GM13977 (cell line): ENCODE measurements around the gene WSB1.

Experiments
- DNase-seq: peaks from one replicate; pipeline ENCODE4 v3.0.0; 2012; ENCODE audit warnings: low spot score
- in situ Hi-C: fragments of 300-500 bp; cut with MboI; formaldehyde crosslinking; loops from one replicate; pipeline ENCODE4 v1.12.0; 2022; ENCODE audit warnings: low sequenced_read_pairs, low pct_unique_long_range_greater_than_20kb, mixed read lengths, inconsistent platforms; ENCODE audit not compliant: unreplicated experiment
- TF ChIP-seq, protein P1 (sequence below): IDR thresholded peaks from 2 replicates; pipeline ENCODE4 v1.5.1; 2012; ENCODE audit warnings: mild to moderate bottlenecking, control low read depth; ENCODE audit not compliant: insufficient read depth; ENCODE audit errors: extremely low read depth, missing control alignments

Gene WSB1, protein sequence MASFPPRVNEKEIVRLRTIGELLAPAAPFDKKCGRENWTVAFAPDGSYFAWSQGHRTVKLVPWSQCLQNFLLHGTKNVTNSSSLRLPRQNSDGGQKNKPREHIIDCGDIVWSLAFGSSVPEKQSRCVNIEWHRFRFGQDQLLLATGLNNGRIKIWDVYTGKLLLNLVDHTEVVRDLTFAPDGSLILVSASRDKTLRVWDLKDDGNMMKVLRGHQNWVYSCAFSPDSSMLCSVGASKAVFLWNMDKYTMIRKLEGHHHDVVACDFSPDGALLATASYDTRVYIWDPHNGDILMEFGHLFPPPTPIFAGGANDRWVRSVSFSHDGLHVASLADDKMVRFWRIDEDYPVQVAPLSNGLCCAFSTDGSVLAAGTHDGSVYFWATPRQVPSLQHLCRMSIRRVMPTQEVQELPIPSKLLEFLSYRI

GRCh38 chr17:27293898-27294688 is at the start of gene WSB1:
Gene WSB1 (plus strand): TSS chr17:27294114. CDS start chr17:27294396, 282 bp downstream.
- peak; percentile 96 for DNase-seq
- in situ Hi-C loops: no loop called here
- TF ChIP-seq, protein P1, sequence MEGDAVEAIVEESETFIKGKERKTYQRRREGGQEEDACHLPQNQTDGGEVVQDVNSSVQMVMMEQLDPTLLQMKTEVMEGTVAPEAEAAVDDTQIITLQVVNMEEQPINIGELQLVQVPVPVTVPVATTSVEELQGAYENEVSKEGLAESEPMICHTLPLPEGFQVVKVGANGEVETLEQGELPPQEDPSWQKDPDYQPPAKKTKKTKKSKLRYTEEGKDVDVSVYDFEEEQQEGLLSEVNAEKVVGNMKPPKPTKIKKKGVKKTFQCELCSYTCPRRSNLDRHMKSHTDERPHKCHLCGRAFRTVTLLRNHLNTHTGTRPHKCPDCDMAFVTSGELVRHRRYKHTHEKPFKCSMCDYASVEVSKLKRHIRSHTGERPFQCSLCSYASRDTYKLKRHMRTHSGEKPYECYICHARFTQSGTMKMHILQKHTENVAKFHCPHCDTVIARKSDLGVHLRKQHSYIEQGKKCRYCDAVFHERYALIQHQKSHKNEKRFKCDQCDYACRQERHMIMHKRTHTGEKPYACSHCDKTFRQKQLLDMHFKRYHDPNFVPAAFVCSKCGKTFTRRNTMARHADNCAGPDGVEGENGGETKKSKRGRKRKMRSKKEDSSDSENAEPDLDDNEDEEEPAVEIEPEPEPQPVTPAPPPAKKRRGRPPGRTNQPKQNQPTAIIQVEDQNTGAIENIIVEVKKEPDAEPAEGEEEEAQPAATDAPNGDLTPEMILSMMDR: no peak

DNA sequence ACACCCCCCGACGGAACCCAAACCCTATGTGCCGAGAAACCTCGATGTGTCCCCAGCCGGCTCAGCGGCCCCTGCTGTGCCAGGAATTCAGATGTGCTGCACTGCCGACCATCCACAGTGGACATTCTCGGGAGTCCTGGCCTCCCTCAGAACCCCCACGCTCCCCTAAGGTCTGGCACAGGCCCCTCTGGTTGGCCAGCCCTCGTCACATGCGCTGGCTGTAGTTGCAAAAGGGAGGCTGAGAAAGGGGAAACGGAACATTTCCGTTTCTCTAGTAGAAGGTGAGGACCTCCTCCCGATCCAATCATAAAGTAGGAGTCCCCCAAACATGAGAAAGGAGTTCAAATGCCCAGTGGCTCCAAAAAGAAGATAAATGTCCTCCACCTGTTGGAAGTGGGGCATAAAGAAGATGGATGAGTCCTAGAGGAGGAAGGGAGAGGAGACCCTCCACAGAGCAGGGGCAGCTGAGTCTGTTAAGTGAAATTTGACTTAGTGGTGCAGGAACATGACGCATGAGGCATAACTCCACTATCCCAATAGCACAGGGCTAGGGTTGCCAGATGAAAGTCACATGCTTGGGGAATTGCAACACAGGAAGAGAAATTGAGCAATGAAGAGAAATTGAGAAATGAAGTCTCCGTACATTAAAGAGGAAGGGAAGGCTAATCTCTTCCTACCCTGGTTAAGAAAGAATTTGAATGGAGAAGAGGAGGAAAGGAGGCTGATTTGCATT is 49.3 kb upstream of the WSB1 start:
- in situ Hi-C loops: no loop called here
- TF ChIP-seq, protein P1: no peak
- DNase-seq: no peak

GRCh38 chr17:27245230-27245696 is 48.7 kb upstream of the WSB1 start:
- DNase-seq: peak; percentile 77
- in situ Hi-C loops: no loop called here
- TF ChIP-seq, protein P1: peak; percentile 83

DNA sequence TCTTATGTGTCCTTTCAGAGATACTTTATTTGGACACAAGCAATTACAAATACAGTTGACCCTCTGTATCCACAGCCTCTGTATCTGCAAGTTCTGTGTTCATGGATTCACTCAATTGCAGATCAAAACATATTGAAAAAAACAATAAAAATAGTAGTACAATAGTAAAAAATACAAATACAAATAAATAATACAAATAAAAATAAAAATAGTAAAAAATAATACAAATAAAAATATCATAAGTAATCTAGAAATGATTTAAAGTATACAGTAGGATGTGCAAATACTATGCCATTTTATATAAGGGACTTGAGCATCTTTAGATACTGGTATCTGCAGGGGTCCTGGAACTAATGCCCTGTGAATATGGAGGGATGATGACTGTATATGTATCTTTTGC is 47.4 kb upstream of the WSB1 start:
- DNase-seq: no peak
- in situ Hi-C loops: no loop called here

GRCh38 chr17:27247071-27247957 is 46.6 kb upstream of the WSB1 start:
- no peak for DNase-seq
- TF ChIP-seq, protein P1: no peak
- in situ Hi-C loops: no loop called here

More for the DNA sequence above, 47.4 kb upstream of the WSB1 start:
- TF ChIP-seq, protein P1: no peak
